K562 (cell line): Measurements from ENCODE around the gene CABYR. TPM values are rescaled to one million over a fixed set of nuclear protein-coding genes. Genes with fewer than 3 reads are reported as not detected.

ENCODE experiments used
- ARHGAP35 ChIP-seq: fragments of 450-650 bp; IDR thresholded peaks from 2 replicates; pipeline ENCODE4 v1.6.1; 2018; ENCODE audit not compliant: partially characterized antibody
- ARID1B ChIP-seq: fragments of 450-650 bp; IDR thresholded peaks from 2 replicates; pipeline ENCODE4 v1.6.1; 2016; ENCODE audit warnings: antibody characterized with exemption, mild to moderate bottlenecking, inconsistent platforms
- BHLHE40 ChIP-seq: IDR thresholded peaks from 2 replicates; pipeline ENCODE4 v1.6.1; 2011; ENCODE audit warnings: low read length, improper control_type of control experiment
- CREB3 ChIP-seq: fragments of 450-650 bp; conservative IDR thresholded peaks from 2 replicates; pipeline ENCODE4 v1.6.1; 2016; ENCODE audit warnings: missing genetic modification characterization, low read depth, mild to moderate bottlenecking, missing compliant biosample characterization, moderate library complexity
- CREBBP ChIP-seq: IDR thresholded peaks from one replicate; pipeline ENCODE4 v1.6.1; 2012; ENCODE audit warnings: low read depth, mild to moderate bottlenecking, control low read depth, inconsistent platforms, low read length
- ELF1 ChIP-seq: fragments of 200-800 bp; sonication (Bioruptor generic); IDR thresholded peaks from 2 replicates; pipeline ENCODE4 v1.6.1; 2016; ENCODE audit warnings: missing genetic modification characterization, missing compliant biosample characterization
- EP400 ChIP-seq: fragments of 450-650 bp; IDR thresholded peaks from 2 replicates; pipeline ENCODE4 v1.6.1; 2017; ENCODE audit warnings: antibody characterized with exemption, mild to moderate bottlenecking, moderate library complexity
- ETV1 ChIP-seq: fragments of 450-650 bp; conservative IDR thresholded peaks from 2 replicates; pipeline ENCODE4 v1.6.1; 2016; ENCODE audit warnings: missing genetic modification characterization, control low read depth, low read depth, missing compliant biosample characterization
- GATAD2A ChIP-seq: fragments of 450-650 bp; IDR thresholded peaks from 2 replicates; pipeline ENCODE4 v1.6.1; 2017
- HDAC3 ChIP-seq: fragments of 450-650 bp; IDR thresholded peaks from 2 replicates; pipeline ENCODE4 v1.6.1; 2018; ENCODE audit warnings: borderline replicate concordance, mild to moderate bottlenecking, moderate library complexity; ENCODE audit not compliant: partially characterized antibody
- HMGXB4 ChIP-seq: sonication (generic); formaldehyde crosslinking; IDR thresholded peaks from 2 replicates; pipeline ENCODE4 v1.8.1; 2023; ENCODE audit warnings: mild to moderate bottlenecking, missing genetic modification reagents
- KLF6 ChIP-seq: fragments of 250-450 bp; sonication (Bioruptor Pico); IDR thresholded peaks from 2 replicates; pipeline ENCODE4 v1.4.0; 2020; ENCODE audit warnings: mild to moderate bottlenecking, moderate library complexity, borderline replicate concordance
- L3MBTL2 ChIP-seq: fragments of 450-650 bp; IDR thresholded peaks from 2 replicates; pipeline ENCODE4 v1.6.1; 2016; ENCODE audit warnings: mild to moderate bottlenecking, moderate library complexity
- MTA2 ChIP-seq: fragments of 450-650 bp; IDR thresholded peaks from 2 replicates; pipeline ENCODE4 v1.6.1; 2016; ENCODE audit warnings: low read depth
- NCOA4 ChIP-seq: fragments of 450-650 bp; IDR thresholded peaks from 2 replicates; pipeline ENCODE4 v1.6.1; 2018; ENCODE audit warnings: mild to moderate bottlenecking; ENCODE audit not compliant: partially characterized antibody
- RBM17 ChIP-seq: fragments of 200-400 bp; formaldehyde crosslinking; IDR thresholded peaks from 2 replicates; pipeline ENCODE4 v1.6.1; 2017; ENCODE audit warnings: low read depth, mild to moderate bottlenecking, low read length, borderline replicate concordance
- SETDB1 ChIP-seq: IDR thresholded peaks from one replicate; pipeline ENCODE4 v1.6.1; 2012; ENCODE audit warnings: low read length, control low read depth, inconsistent platforms
- SRSF3 ChIP-seq: fragments of 200-400 bp; formaldehyde crosslinking; IDR thresholded peaks from 2 replicates; pipeline ENCODE4 v1.6.1; 2016; ENCODE audit warnings: mild to moderate bottlenecking, low read length, moderate library complexity; ENCODE audit not compliant: insufficient read depth
- TARDBP ChIP-seq: fragments of 450-650 bp; IDR thresholded peaks from 2 replicates; pipeline ENCODE4 v1.6.1; 2016
- U2AF2 ChIP-seq: fragments of 200-400 bp; formaldehyde crosslinking; optimal IDR thresholded peaks from 2 replicates; pipeline ENCODE3; 2017; ENCODE audit warnings: low read depth, mild to moderate bottlenecking, low read length
- ZC3H8 ChIP-seq: fragments of 450-650 bp; IDR thresholded peaks from 2 replicates; pipeline ENCODE4 v1.6.1; 2017
- ZEB2 ChIP-seq: fragments of 450-650 bp; IDR thresholded peaks from 2 replicates; pipeline ENCODE4 v1.6.1; 2016
- ZKSCAN1 ChIP-seq: fragments of 150-350 bp; IDR thresholded peaks from 2 replicates; pipeline ENCODE4 v1.6.1; 2016; ENCODE audit warnings: low read depth, low read length
- ZNF140 ChIP-seq: fragments of 250-450 bp; sonication (Bioruptor Pico); IDR thresholded peaks from 2 replicates; pipeline ENCODE4 v1.8.0; 2021; ENCODE audit warnings: moderate library complexity, mild to moderate bottlenecking, inconsistent platforms
- ZNF212 ChIP-seq: fragments of 450-650 bp; formaldehyde crosslinking; IDR thresholded peaks from 2 replicates; pipeline ENCODE4 v1.4.0; 2020; ENCODE audit warnings: mild to moderate bottlenecking
- ZNF436 ChIP-seq: fragments of 250-450, 450-650 bp; sonication (Bioruptor Pico); formaldehyde crosslinking; IDR thresholded peaks from 2 replicates; pipeline ENCODE4 v1.7.0; 2020; ENCODE audit warnings: mild to moderate bottlenecking
- ZNF507 ChIP-seq: conservative IDR thresholded peaks from 2 replicates; pipeline ENCODE4 v1.6.1; 2017; ENCODE audit warnings: missing genetic modification characterization, missing compliant biosample characterization
- ZNF764 ChIP-seq: fragments of 250-450 bp; sonication (Bioruptor Pico); IDR thresholded peaks from 2 replicates; pipeline ENCODE4 v1.4.0; 2020; ENCODE audit warnings: low read depth, mild to moderate bottlenecking, moderate library complexity
- polyA plus RNA-seq, 8 experiments: library from polyadenylated mRNA; depleted of rRNA in 4 of 8; stranded (reverse) in 5 of 8; unstranded in 3 of 8; fragments of >200 nt; fragmentation: Nextera tagmentation in 2 of 8; fragmentation: Illumina TruSeq in 1 of 8; extraction: Ambion mirVana in 2 of 8; extraction: Trizol in 1 of 8; gene quantifications; 2 replicates each; pipeline versions ENCODE4 v1.2.1 to v1.2.3, GENCODE V29; 2011 to 2014; ENCODE audit warnings: inconsistent platforms in 1 of 8, missing spikeins in 1 of 8
- total RNA-seq, 7 experiments: library from RNA; depleted of rRNA in 6 of 7; stranded (reverse); fragments of >200 nt in 6 of 7; fragmentation: Illumina TruSeq in 2 of 7; extraction: Trizol in 2 of 7; gene quantifications; 2 replicates each; pipeline versions ENCODE4 v1.2.1 to v1.2.3, GENCODE V29; 2011 to 2021; ENCODE audit warnings: low replicate concordance in 1 of 7
- TF ChIP-seq, protein P1 (sequence below): sonication (generic); formaldehyde crosslinking; IDR thresholded peaks from 2 replicates; pipeline ENCODE4 v1.9.0; 2022; ENCODE audit warnings: mild to moderate bottlenecking, missing genetic modification reagents

CABYR gene
- total and polyA plus RNA-seq, 9 of the 15 experiments (the other 6 are each of a cell fraction or from before 2014, with no cell fraction given) = not detected

DNA sequence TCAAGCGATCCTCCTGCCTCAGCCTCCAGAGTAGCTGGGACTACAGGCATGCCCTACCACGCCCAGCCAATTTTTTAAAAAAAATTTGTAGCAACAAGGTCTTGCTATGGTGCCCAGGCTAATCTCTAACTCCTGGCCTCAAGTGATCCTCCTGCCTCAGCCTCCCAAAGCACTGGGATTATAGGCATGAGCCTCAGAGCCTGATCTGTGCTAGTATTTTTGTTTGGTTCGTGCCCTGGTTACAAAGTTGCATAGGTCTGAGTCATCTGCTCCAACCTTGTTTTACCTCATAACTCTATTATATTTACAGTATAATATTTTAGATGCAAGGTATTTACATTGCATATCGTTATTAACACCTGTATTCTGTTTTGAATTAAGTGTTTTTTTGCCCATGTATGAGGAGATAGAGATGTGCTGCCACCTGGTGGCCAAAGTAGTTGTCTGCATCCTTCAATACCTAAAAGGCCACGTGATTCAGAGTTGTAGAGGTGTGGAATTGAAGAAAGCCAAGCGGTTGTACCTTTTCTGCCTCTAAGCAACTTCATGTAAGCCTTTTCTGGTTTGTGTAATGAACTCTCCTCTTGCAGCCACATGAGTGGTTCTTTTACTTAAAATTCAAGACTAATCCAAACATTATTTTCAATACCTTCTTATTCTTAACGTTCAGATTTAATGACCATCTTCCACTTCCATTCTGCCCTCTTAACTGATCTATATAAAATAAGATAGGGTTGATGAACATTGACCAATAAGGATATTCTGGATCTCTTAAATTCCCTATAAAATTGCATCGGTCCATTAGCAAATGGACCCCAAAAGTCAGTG is 19.9 kb upstream of the CABYR start (continued):
- TF ChIP-seq ARID1B = no peak
- no peak for TF ChIP-seq BHLHE40
- TF ChIP-seq ZNF764 (CRISPR knock-in tag) = no peak
- TF ChIP-seq ELF1 (tag) = no peak
- TF ChIP-seq U2AF2 = no peak
- TF ChIP-seq ARHGAP35 = no peak
- no peak for TF ChIP-seq ZEB2
- no peak for TF ChIP-seq CREBBP
- no peak for TF ChIP-seq RBM17
- no peak for TF ChIP-seq ZNF140 (CRISPR knock-in tag)
- TF ChIP-seq ZKSCAN1 = no peak
- TF ChIP-seq KLF6 = no peak
- no peak for TF ChIP-seq ZNF212 (CRISPR knock-in tag)
- no peak for TF ChIP-seq NCOA4
- TF ChIP-seq MTA2 = no peak
- TF ChIP-seq ETV1 (tag) = no peak
- no peak for TF ChIP-seq ZC3H8
- TF ChIP-seq SRSF3 = no peak
- TF ChIP-seq L3MBTL2 = peak; percentile 70
- TF ChIP-seq SETDB1 = no peak
- no peak for TF ChIP-seq HMGXB4 (CRISPR knock-in tag)
- no peak for TF ChIP-seq TARDBP
- TF ChIP-seq CREB3 (tag) = no peak
- no peak for TF ChIP-seq HDAC3
- no peak for TF ChIP-seq ZNF507
- no peak for TF ChIP-seq GATAD2A
- TF ChIP-seq EP400 = no peak
- no peak for TF ChIP-seq ZNF436 (CRISPR knock-in tag)
- TF ChIP-seq, protein P1, sequence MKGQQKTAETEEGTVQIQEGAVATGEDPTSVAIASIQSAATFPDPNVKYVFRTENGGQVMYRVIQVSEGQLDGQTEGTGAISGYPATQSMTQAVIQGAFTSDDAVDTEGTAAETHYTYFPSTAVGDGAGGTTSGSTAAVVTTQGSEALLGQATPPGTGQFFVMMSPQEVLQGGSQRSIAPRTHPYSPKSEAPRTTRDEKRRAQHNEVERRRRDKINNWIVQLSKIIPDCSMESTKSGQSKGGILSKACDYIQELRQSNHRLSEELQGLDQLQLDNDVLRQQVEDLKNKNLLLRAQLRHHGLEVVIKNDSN (CRISPR knock-in tag) = peak; percentile 85
